GM19043 (cell line): ENCODE measurements around the gene SLTM.
A peak's percentile ranks its signal among the peaks of the same experiment; 100 is the strongest.
"Not testable (repeated sequence)": the region's sequence is repeated elsewhere in the genome, so short reads cannot be mapped to it uniquely, and the experiment has no call there.

Experiments
- ATAC-seq: cut with Tn5 transposase; IDR thresholded peaks from one replicate; pipeline ENCODE4 v1.9.1; 2021; ENCODE audit warnings: low read depth; ENCODE audit not compliant: unreplicated experiment

Gene SLTM

GRCh38 chr15:58933281-58934113 is at the start of gene SLTM:
Gene SLTM (minus strand): TSS chr15:58933679. CDS start chr15:58933565, 114 bp downstream.
- peak; percentile 80 for ATAC-seq

- ATAC-seq = no peak
These were observed 49.8 kb upstream of the SLTM start for GRCh38 chr15:58983261-58983660.

- no peak for ATAC-seq
These were observed 48.5 kb upstream of the SLTM start for GRCh38 chr15:58981808-58982475.

- no peak for ATAC-seq
These were observed 47.0 kb upstream of the SLTM start for GRCh38 chr15:58980351-58980939.

GRCh38 chr15:58977887-58978286 is 44.4 kb upstream of the SLTM start:
- no peak for ATAC-seq

GRCh38 chr15:58967479-58967878 is 34.0 kb upstream of the SLTM start:
- no peak for ATAC-seq

GRCh38 chr15:58966698-58967097 is 33.2 kb upstream of the SLTM start:
- no peak for ATAC-seq

- ATAC-seq = no peak
These were observed 29.4 kb upstream of the SLTM start for GRCh38 chr15:58962662-58963565.

- no peak for ATAC-seq
These were observed 28.7 kb upstream of the SLTM start for GRCh38 chr15:58962136-58962535.

GRCh38 chr15:58958811-58959210 is 25.3 kb upstream of the SLTM start:
- no peak for ATAC-seq

- ATAC-seq = no peak
These were observed 23.9 kb upstream of the SLTM start for GRCh38 chr15:58957101-58957973.

GRCh38 chr15:58952751-58953150 is 19.3 kb upstream of the SLTM start:
- no peak for ATAC-seq

GRCh38 chr15:58951388-58952007 is 18.0 kb upstream of the SLTM start:
- no peak for ATAC-seq

- no peak for ATAC-seq
These were observed 13.7 kb upstream of the SLTM start for GRCh38 chr15:58947179-58947578.

- ATAC-seq = not testable (repeated sequence)
These were observed 1.5 kb upstream of the SLTM start for GRCh38 chr15:58934974-58935373.

- no peak for ATAC-seq
These were observed 1.0 kb upstream of the SLTM start for GRCh38 chr15:58934521-58934920.

GRCh38 chr15:58934114-58934447 is 602 bp upstream of the SLTM start:
- no peak for ATAC-seq

- peak; percentile 23 for ATAC-seq
These were observed 684 bp downstream of the SLTM start for GRCh38 chr15:58932710-58933280.

- no peak for ATAC-seq
These were observed 1.4 kb downstream of the SLTM start for GRCh38 chr15:58931987-58932588.
